GM23338 (cell line): Measurements from ENCODE around the gene TMEM170B.

Experiments used
- CREB1 ChIP-seq: fragments of 250-450 bp; sonication (Bioruptor Pico); IDR thresholded peaks from 2 replicates; pipeline ENCODE4 v1.5.0; 2020; ENCODE audit warnings: low read depth, mild to moderate bottlenecking, moderate library complexity
- CTCF ChIP-seq, 2 experiments: fragments of 200-600 bp in 1 of 2; sonication (generic) in 1 of 2; conservative IDR thresholded peaks; 2 replicates each; pipeline versions ENCODE4 v1.5.1 to v1.6.1; 2016 to 2017; ENCODE audit warnings: antibody characterized with exemption in 2 of 2, low read depth in 2 of 2, mild to moderate bottlenecking in 2 of 2, moderate library complexity in 1 of 2
- EZH2 ChIP-seq: fragments of 200-600 bp; sonication (generic); IDR thresholded peaks from one replicate; pipeline ENCODE4 v1.8.0; 2017; ENCODE audit warnings: antibody characterized with exemption, mild to moderate bottlenecking, low read depth; ENCODE audit not compliant: unreplicated experiment
- EZH2phosphoT487 ChIP-seq: fragments of 200-600 bp; sonication (generic); IDR thresholded peaks from one replicate; pipeline ENCODE4 v1.8.1; 2018; ENCODE audit warnings: antibody characterized with exemption; ENCODE audit not compliant: unreplicated experiment
- JUNB ChIP-seq: IDR thresholded peaks from one replicate; pipeline ENCODE4 v1.6.1; 2016; ENCODE audit warnings: antibody characterized with exemption; ENCODE audit not compliant: unreplicated experiment
- POLR2AphosphoS5 ChIP-seq: IDR thresholded peaks from 2 replicates; pipeline ENCODE4 v1.6.1; 2016; ENCODE audit warnings: antibody characterized with exemption, low read depth
- REST ChIP-seq: IDR thresholded peaks from one replicate; pipeline ENCODE4 v1.6.1; 2018; ENCODE audit warnings: antibody characterized with exemption; ENCODE audit not compliant: unreplicated experiment
- ZNF114 ChIP-seq: fragments of 250-450 bp; sonication (Bioruptor Pico); IDR thresholded peaks from 2 replicates; pipeline ENCODE4 v1.5.0; 2020; ENCODE audit warnings: mild to moderate bottlenecking, moderate library complexity
- ZNF331 ChIP-seq: fragments of 250-450 bp; sonication (Bioruptor Pico); IDR thresholded peaks from 2 replicates; pipeline ENCODE4 v1.5.0; 2020; ENCODE audit warnings: low read depth, mild to moderate bottlenecking, moderate library complexity
- ZNF462 ChIP-seq: fragments of 250-450 bp; sonication (Bioruptor Pico); IDR thresholded peaks from 2 replicates; pipeline ENCODE4 v1.5.0; 2020; ENCODE audit warnings: mild to moderate bottlenecking, moderate library complexity

GRCh38 chr6:11525468-11526155, 11.9 kb upstream of the TMEM170B start:
- no peak for TF ChIP-seq CTCF (conservative IDR thresholded peaks at IDR 0.05; ENCODE audit: low read depth in 2 of 2)
- no peak for TF ChIP-seq ZNF331 (CRISPR knock-in tag)
- TF ChIP-seq EZH2phosphoT487: no peak
- TF ChIP-seq POLR2AphosphoS5: no peak
- TF ChIP-seq CREB1 (CRISPR knock-in tag): no peak
- no peak for TF ChIP-seq EZH2
- TF ChIP-seq JUNB: no peak
- no peak for TF ChIP-seq ZNF462 (CRISPR knock-in tag)
- no peak for TF ChIP-seq ZNF114 (CRISPR knock-in tag)
- TF ChIP-seq REST: no peak
